GM21717 (cell line): ENCODE measurements around the gene COX18.
A peak's percentile ranks its signal among the peaks of the same experiment; 100 is the strongest.

ENCODE experiments used
- ATAC-seq: cut with Tn5 transposase; IDR thresholded peaks from one replicate; pipeline ENCODE4 v1.9.1; 2021; ENCODE audit warnings: mild to moderate bottlenecking, moderate library complexity; ENCODE audit not compliant: unreplicated experiment

Gene COX18

DNA sequence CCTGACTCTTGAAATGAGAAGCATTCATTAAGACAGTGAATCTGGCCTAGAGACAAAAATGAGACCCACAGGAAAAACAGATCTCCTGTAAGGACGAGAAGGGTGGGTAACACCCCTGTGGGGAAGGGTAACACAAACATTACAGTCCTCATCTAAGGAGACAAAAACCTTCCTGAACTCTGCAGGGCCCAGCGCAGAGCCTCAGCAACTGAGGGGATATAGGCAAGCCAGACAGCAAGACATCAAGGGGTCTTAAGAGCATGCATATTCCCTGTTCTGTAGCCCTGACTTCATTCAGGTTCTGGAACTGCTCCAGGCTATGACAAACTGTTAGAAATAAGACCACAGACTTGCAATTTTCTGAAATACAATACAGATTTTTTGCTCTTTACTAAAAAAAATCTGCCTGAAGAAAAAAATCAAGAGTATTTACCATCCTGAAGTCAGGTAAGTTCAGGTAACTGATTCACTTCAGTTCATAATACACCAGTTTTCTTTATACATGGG, 15.5 kb downstream of the COX18 start:
- no peak for ATAC-seq

DNA sequence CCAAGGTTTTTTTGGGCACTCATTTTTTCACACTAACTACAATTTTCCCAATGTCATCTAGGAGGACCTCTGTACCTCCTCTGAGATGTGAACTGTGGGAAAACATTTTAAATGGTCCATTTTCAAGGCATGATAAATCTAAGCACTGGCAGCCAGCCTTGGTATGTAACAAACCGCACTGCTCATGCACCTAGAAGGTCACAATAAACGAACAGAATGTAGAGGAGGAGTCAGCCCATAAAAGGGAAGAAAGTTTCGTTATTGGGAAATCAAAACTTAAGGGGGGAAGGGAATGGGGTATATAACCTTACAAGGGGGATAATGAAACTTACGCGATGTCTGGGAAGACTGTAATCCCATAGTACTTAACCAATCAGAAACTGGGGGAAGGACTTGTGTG, 16.4 kb downstream of the COX18 start:
- no peak for ATAC-seq

DNA sequence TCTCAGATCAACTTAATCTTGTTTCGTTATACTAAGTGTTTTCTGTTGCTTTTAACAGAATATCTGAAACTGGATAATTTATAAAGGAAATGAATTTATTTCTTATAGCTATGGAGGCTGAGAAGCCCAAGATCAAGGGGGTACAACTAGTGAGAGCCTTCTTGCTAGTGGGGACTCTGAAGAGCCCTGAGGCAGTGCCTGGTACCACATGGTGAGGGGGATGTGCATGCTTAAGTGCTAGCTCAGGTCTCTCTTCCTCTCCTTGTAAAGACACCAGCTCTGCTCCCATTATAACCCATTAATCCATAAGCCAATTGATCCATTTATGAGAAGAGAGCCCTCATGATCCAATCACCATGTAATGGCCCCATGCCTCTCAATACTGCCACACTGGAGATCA, 17.9 kb downstream of the COX18 start:
- ATAC-seq: no peak

DNA sequence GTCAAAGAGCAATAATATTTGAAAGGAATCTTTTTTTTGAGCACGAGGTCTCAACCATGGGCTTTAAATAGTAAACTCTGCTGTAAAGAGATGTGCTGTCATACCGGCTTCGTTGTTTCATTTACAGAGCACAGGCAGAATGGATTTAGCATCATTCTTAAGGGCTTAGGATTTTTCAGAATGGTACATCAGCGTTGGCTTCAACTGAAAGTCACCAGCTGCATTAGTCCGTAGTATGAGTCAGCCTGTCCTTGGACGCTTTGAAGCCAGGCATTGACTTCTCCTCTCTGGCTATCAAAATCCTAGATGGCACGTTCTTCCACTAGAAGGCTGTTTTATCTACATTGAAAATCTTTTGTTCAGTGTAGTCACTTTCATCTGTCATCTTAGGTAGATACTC, 23.6 kb downstream of the COX18 start:
- no peak for ATAC-seq

DNA sequence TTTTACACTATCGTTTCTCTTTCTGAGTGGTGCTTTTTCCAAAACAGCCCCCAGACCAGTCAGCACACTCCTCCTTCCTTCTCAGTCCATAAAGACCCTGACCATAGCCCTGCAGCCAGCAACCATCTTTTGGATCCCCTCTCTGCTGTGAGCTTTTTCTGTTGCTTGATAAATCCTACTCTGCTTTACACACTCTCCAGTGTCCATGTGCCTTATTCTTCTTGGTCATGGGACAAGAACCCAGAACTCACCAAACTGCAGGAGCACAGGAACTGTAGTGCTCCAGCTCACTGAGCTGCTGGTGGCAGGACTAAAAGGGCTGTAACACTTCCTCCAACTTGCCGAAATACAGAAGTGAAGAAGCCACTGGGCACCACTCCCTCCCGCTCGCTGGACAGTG, 32.5 kb downstream of the COX18 start:
- ATAC-seq: no peak

DNA sequence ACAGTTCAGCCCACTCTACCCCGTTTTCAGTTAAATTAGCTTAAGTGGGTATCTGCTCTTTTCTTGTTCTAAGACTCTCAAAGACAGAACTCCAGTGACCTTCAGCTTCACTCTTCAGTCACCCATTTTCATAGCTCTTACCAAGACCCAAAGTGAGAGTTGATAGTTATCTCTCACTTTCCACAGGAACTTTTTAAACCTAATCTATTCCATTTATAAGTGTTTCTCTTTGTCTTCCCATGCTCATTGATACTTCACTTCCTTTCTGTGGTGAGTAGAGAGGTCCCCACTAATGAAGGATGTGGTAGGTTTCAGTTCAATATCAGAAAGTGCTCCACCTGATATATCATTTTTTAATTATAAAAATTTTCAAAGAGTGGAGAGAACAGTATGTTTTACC, 33.4 kb downstream of the COX18 start:
- peak; percentile 61 for ATAC-seq

DNA sequence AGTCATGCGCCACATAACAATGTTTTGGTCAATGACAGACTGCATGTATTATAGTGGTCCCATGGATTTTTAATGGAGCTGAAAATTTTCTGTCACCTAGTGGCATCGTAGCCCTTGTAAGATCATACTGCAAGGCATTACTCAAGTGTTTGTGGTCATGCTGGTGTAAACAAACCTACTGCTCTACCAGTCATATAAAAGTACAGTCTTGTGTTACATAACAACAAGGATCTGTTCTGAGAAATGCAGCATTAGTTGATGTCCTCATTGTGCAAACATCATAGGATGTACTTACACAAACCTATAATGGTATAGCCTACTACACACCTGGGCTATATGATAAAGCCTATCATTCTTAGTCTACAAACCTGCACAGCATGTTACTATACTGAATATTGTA, 34.6 kb downstream of the COX18 start:
- ATAC-seq: no peak

DNA sequence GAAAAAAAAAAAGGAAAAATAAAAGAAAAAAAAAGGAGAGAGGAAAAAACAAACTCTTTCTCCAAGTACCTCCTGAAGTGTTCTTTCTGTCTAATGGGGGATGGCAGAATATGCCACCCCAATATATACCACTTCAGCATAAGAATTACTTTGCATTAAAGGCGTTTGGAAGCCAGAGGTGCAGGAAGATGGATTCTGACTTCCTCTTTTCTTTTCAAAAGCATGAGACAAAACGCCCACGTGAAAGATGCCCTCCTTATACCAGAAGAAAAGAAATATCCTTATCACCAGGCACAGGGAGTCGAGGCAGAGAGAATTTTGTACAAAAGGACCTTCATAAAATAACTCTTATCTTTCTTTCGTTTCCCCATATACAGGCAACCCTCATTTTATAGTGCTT, 40.9 kb downstream of the COX18 start:
- ATAC-seq: no peak

DNA sequence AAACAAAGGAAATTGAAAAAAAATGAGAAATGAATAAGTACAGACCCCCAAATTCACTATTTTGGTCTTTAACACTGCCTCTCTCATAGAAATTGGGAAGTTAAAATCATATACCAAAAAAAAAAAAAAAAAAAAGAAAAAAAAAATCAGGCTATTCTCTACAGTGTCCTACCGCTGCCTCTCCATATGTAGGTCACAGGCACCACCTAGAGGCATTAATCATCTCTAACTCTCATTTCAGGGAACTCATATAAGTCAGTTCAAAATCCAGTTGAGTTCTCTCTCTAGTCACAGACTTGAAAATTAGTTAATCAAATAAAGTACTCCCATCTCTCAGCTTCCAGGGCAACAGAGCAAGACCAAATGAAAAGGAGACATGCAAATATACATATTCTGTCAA, 47.9 kb downstream of the COX18 start:
- peak; percentile 54 for ATAC-seq

DNA sequence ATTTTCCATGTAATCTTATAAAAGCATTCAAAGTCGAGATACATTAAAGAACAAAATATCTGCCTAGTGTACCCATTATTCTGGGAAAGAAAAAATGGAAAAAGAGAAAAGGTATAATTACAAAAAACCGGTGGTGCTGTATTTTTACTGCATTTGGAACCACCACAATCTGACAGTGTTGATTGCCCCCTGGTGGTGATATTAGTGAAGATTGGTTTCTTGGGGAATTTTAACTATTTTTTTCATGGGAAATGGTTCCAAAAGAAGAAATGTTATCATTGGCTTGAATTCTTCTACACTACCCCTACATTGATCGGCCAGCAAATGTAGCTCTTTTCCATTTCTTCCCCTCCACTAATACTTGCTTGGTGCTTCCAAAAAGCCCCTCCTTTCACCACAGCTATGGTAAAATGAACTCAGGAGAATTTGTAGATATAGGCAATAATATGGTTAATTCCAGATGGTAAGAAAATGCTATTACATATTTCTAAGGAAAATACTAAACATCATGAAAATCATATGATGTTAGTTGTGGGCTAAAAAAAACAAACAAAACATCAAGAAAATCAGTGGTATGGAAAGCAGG, 50.0 kb downstream of the COX18 start:
- no peak for ATAC-seq

DNA sequence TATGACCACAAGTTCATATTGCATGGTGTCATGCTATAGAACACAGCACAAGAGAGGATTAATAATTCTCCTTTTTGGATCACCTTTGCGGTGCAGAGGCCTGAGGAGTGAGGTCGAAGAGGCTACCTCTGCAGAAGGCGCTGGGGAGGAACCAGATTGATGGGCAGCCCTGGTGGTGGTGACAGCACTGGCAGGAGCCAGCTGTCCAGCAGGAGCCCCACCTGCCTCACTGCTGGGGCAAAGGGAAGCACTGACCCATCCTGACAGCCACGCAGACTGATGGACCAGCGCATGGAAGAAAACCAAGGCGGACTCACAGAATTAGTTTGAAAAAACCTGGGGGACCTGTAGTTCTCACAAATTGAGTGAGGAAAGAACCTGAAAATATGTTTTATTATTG, 50.9 kb downstream of the COX18 start:
- ATAC-seq: no peak

DNA sequence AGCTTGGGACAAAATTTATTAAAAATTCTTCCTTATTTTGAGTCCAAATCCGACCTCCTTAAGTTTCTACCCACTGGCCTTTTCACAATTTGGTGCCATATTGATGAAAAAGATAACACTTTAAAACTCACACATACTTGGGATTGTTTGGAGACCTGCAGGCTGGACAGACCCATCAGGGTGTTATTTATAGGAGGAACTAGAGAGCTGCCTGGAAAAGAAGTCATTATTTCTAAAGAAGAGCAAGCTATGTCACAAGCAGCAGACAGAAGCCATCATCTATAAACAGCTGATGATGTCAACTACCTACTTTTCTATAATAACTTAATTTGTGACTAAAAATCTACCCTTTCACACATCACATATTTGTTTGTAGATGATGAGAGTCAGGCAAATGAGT, 56.2 kb downstream of the COX18 start:
- no peak for ATAC-seq

DNA sequence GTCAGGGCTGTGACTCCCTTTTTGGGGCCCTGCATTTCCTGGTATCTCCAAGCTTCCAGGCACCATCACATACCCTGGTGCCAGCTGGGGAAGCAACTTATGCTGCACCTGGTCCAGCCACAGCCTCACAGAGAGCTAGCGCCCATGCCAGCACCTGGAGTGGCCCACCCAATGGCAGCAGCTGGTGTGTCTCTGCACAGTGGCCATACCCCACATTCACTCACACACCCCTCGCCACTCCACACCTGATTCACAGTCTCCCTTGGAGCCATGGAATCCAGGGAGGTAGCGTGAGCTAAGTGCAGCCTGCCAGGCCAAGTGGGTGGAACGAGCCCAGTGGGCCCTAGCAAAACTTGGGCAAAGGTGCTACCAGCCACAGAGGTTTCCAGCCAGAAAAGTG, 56.8 kb downstream of the COX18 start:
- no peak for ATAC-seq

DNA sequence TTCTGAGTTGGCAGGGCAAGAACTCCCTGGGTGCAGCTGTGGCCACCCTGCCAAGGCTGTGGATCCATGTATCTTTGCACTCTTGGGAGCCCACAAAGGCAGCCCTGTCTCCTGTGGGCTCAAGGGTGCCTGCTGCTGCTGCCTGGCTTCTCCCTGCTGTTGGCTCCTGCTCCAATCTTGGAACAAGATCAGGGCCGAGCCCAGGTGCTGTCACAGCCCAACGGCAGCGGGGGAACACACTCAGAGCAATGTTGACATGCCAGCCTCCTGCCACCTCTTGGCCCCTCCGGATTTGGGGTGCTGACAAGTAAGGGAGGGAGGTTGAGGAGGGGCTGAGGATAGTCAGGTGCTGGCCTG, 57.9 kb downstream of the COX18 start:
- no peak for ATAC-seq

DNA sequence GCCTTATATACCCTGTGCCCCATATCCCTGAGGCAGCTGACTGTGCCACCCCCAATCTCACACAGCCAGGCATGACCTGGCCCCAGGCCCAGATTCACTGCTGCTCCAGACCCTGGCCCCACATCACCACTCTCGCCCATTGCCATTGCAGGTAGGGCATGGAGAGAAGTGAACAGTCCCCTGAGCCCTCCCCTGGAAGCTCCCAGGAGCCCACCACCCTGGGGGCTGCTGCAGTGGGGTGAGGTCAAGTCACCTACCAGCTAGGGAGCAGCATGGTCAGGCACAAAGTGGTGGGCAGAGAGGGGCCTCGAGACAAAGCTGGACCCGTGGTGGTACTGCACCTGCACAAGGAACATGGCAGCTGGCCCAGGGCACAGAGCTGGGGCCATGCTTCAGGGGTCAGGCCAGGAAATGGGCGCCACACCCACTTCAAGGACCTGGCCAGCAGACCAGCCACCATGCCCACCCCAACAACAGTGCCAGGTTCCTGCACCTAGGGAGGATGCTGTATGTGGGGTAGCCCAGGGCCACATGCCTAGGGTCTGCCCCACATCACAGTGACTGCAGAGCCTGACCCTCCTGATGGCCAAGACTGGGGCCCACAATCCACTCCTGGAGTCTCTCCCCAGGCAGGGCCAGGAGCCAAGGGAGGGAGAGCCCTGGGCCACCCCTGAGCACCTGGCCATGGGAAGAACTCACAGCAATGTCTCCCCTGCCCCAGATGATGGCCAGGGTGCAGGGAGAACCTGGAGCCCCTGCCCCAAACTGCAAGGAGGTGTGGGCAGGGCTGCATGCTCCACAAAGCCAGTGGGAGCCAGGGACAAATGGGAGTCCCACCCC, 58.5 kb downstream of the COX18 start:
- ATAC-seq: no peak

DNA sequence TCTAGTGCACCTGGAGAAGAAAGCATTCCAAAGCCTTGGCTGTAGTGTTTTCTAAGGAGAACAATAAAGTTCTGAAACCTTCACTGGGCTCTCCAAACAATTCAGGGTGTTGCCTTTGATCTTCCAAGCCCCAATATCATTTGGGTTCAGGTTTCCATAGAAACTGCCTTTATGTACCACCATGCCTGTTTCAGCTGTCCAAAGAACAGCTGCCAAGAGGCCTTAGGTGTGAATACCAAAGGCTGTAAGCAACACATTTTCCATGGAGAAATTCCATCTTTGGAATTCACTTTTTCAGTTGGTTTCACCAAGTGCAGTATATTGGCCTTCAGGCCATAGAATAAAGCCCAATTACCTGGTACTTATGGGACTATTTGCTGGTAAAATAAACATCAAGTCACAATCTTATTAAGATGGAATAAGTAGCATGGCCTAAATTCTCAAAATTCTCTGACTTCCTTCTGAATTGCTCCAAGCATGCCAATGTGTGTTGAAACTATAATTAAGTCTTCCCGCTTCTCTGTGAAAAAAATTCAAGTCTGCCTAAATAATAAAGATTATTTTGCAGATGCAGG, 61.9 kb downstream of the COX18 start:
- no peak for ATAC-seq

DNA sequence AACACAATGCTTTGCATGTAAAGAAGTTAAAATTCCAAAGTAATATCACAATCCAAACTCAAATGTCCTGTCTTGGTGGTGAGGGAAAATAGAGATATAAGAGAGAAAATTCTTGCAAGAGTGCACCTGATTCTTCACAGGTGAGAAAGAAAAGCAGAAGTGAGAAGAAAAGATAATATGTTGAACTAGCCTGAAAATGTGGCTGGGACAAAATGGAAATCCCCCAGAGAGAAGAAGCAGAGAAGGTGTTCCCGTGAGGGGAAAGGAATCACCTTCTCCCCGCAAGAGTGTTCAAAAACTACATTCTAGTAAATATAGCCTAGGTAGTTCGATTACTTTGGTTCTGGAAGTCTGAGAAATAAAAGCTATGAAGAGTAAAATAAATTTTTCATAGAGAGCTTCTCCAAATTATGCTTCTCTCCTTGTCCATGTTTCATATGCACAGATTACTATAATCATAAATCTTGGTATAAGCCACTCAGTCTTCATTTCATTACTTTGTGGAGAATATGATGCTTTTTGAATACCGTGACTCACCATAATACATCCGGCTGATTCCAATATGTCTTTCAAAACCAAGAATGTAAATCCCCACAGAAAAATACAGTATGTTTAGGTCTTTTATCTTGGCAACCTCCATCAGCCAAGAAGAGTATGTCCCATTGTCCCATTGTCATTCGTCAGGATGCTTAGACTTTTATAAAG, 63.1 kb downstream of the COX18 start:
- peak; percentile 93 for ATAC-seq

DNA sequence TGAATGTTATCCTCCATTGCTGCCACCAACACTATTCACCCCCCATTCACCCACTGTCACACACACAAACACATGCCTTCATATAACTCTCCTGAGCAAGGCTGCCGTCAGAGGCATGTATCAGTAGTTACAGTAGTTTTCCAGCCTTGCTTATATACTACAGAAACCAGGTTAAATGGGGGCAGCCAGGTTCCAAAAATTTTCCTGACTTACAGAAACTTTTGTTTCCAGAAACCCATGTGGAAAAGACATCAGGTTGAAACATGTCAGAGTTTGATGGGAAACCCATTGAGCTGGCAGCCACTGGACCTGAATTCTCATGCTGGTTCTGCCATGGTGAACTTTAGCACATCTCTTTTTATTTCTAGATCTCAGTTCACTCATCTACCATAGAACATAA, 64.0 kb downstream of the COX18 start:
- ATAC-seq: no peak
